Activated gamma-delta T cell treated with anti-CD3 and anti-CD28 coated beads, Interleukin-2, amount 50 U/mL, for 16 hours (primary cell): ENCODE results near the gene SUN2.

Experiments
- DNase-seq: peaks from one replicate; pipeline ENCODE4 v3.0.0-alpha.2; 2020; ENCODE audit warnings: low read depth

Gene SUN2

DNA sequence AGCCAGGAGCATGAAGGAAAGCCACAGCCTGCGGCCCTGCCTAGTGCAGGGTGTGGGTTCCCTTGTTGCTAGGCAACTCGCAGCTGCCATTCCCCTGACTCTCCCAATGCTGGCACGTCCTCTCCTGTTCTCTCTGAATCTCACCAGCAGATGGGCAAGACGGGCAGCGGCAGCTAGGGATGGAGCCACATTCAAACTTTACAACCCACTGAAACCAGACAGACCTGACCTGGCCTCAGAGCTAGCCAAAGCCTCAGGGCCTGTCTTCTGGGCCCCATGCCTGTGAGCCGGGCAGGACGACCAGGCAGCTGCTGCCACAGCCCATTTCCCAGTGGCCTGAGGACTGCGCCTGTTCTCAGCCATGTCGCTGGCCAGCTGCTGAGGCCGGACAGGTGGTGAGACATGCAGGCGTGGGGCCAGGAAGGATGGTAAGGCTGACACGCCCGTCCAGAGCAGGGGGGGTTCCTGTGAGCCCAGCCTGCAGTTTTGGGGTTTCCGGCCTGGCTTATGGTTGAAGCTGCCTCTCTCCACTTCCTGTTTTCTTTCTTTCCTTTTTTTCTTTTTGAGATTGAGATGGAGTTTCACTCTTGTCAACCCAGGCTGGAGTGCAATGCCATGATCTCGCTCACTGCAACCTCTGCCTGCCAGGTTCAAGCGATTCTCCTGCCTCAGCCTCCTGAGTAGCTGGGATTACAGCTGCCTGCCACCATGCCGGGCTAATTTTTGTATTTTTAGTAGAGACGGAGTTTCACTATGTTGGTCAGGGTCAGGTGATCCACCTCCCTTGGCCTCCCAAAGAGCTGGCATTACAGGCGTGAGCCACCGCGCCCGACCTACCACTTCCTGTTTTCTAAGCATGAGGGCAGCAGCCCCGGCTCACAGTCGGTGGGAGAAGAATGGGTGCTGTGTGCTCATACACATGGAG, 4.1 kb downstream of the SUN2 start:
- DNase-seq: peak; percentile 70

DNA sequence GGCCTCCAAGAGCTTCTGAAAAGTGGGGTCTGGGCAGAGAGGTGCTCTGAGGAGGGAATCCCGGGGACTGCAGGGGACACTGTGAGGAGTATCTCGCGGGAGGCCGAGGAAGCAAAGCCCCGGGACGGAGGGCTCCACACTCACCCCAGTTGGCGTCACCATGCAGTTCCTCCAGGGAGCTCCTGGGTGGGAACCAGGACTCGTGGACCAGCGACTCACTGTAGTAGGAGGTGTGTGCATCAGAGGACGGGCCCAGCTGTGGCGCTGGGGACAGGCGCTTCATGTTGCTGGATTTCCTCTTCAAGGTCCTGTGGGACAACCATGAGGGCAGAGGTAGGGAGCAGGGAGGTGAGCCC, 4.8 kb downstream of the SUN2 start:
- DNase-seq: no peak

GRCh38 chr22:38750638-38751037, 5.2 kb downstream of the SUN2 start:
- DNase-seq: no peak

GRCh38 chr22:38750104-38750503, 5.7 kb downstream of the SUN2 start:
- no peak for DNase-seq

GRCh38 chr22:38748487-38749136, 7.2 kb downstream of the SUN2 start:
- DNase-seq: no peak

- DNase-seq: no peak
Measured at GRCh38 chr22:38745676-38746460, 9.9 kb downstream of the SUN2 start.

GRCh38 chr22:38744981-38745380, 10.8 kb downstream of the SUN2 start:
- no peak for DNase-seq

DNA sequence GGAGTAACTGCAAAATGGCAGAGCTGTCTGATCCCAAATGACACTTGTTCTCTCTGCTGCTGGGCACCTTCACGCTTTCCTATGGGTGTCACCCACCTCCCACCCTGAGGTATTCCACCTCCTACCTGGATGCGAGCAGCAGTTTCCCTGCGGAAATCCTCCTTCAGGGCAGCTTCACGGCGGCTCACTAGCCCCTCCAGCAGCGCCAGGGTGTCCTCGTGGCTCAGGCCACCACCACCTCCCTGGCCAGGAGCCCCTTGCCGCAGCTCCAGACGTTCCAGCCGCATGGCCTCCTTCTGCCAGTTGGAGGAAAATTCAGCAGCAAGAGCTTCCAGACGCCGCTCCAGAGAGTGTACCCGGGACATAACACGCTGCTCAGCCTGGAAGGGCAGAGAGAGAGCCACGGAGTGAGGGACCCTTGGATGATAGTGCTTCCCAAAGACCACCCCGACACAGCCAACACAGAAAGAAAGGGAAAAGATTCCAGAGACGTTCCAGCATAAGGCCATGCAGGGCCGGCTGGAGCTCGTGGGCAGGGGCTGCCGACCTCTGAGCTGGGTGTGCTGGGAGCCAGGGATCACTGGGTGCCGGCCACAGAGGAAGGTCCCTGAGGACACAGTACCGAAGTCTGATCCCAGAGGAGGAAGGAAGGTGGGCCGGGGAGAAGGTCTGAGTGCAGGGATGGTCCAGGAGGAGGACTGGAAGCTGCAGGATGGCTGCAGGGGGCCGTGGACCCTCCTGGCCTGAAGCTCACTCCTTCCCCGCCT, 13.4 kb downstream of the SUN2 start:
- no peak for DNase-seq

GRCh38 chr22:38741576-38741975, 14.2 kb downstream of the SUN2 start:
- no peak for DNase-seq

- DNase-seq: no peak
Measured at GRCh38 chr22:38741166-38741565, 14.6 kb downstream of the SUN2 start.

DNA sequence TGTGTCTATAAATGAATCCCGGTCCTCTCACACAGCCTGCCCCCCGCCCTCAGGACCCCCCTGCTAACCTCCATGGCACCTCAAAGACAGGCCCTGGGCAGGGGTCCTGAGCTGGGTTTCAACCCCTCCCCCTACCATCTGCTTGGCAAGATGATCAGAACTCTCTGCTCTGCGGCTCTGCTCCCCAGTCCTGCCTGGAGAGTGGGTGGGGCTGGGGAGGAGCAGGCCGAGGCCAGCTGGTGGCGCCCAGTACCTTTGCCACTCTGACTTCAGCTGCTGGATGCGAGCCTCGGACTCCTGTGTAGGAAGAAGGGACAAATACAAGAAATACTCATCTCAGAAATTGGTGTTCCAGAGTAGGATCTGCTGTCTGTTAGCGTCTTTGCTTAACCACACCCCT, 15.0 kb downstream of the SUN2 start:
- no peak for DNase-seq

- no peak for DNase-seq
Measured at GRCh38 chr22:38740116-38740723, 15.6 kb downstream of the SUN2 start.

DNA sequence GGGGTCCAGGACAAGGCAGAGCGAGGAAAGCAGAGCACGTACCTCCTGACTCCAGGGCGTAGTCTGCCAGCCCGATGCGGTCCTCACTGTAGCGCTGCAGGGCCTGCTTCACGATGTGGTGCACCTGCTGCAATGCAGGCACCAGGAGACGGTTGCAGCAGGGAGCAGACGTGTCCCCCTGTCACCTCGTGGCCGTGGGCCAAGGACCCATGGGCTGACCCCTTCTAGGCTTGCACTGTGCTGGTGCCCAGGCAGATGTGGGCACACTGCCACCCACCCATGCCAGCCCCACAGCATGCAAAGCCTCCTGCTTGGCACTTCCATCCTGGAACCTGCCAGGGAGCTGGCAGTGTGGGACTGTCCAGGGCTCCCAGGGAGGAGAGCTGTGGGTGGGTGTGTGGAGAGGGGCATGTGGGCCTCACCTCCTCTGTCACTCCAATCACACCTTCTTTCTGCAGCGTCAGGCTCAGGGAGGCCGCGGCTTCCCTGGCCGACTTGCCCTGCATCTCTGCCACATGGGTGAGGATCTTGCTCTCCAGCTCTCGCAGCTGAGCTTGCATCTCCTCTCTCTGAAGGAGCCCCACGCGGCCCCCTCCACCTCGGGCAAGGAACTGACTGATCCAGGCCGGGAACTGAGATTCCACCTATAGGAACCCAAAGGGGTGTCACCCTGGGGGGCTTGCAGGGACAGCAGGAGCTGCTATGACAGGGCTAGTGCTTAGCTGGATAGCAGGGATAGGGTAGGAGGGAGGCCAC, 16.3 kb downstream of the SUN2 start:
- no peak for DNase-seq

GRCh38 chr22:38738475-38739070, 17.2 kb downstream of the SUN2 start:
- DNase-seq: no peak

GRCh38 chr22:38737302-38738060, 18.3 kb downstream of the SUN2 start:
- DNase-seq: no peak

DNA sequence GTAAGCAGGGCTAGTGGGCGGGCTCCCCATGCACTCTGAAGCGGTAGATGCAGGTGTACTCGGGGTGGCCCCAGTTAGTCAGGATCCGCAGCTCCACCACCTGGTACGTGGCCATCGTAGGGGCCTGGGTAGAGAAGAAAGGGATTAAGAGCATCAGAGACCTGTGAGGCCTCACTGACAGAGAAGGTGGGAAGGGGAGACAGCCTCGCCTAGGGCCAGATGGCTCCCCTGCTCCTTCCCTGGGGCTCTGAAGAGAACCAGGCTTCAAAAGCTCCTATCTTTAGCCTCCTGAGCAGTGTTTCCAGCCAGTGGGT, 19.6 kb downstream of the SUN2 start:
- no peak for DNase-seq

DNA sequence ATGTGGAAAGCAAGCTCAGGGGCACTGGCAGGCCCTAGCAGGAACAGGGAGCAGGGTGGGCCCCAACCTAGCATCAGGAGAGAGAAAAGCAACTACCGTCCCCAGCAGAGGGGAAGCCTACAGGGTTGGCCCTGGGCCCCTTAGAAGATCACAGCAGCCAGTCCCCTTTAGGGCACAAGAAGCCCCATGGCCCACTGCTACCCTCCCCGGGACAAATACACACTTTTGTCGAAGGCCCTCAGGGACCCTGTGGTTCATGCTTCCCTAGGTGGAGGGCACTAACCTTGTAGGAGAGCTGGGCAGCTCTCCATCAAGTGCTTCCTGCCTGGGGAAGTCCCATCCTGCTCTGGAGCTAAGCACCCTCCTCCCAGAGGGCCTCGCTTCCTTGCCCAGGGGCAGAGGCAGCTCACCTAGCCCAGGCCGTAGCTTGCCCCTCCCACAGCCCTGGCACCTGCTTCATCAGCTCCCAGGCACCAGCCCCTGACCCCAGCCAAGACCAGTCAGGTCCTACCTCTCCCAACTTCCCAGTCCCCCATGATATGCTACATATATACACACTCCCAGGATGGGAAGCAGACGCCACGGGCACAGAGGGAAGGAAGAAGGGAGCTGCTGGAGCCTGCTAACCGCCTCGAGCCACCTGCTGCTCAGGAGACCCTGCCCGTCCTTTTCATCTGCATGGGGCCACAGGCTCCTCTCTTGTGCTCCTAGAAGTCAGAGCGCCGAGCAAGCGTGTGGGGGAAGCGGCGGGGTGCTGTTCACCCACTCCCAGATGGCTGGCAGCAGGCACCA, 20.1 kb downstream of the SUN2 start:
- DNase-seq: no peak

DNA sequence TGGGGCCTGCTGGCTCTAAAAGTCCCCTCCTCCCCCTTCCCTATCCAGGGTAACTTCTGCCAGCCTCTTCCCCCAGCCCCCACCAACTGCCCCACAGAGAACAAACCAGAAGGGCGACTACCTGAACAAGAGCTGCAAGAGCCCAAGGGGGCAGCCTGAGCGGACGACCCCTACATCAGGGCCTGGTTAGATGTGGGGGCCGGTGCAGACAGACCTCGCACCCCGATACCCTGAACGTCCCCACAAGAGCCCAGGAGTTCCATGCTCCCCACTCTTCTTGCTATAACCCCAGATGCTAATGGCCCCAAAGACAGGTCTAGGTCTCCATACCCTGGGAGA, 20.7 kb downstream of the SUN2 start:
- DNase-seq: no peak

GRCh38 chr22:38734421-38735100, 21.2 kb downstream of the SUN2 start:
- DNase-seq: no peak
